NCI-H446 treated with DMSO at 0.1 percent for 48 hours (cell line): Measurements from ENCODE around the gene LTA.

Experiments
- DNase-seq: peaks from one replicate; lab custom pipeline; 2025; lab: John Stamatoyannopoulos, UW

LTA gene, protein sequence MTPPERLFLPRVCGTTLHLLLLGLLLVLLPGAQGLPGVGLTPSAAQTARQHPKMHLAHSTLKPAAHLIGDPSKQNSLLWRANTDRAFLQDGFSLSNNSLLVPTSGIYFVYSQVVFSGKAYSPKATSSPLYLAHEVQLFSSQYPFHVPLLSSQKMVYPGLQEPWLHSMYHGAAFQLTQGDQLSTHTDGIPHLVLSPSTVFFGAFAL

DNA sequence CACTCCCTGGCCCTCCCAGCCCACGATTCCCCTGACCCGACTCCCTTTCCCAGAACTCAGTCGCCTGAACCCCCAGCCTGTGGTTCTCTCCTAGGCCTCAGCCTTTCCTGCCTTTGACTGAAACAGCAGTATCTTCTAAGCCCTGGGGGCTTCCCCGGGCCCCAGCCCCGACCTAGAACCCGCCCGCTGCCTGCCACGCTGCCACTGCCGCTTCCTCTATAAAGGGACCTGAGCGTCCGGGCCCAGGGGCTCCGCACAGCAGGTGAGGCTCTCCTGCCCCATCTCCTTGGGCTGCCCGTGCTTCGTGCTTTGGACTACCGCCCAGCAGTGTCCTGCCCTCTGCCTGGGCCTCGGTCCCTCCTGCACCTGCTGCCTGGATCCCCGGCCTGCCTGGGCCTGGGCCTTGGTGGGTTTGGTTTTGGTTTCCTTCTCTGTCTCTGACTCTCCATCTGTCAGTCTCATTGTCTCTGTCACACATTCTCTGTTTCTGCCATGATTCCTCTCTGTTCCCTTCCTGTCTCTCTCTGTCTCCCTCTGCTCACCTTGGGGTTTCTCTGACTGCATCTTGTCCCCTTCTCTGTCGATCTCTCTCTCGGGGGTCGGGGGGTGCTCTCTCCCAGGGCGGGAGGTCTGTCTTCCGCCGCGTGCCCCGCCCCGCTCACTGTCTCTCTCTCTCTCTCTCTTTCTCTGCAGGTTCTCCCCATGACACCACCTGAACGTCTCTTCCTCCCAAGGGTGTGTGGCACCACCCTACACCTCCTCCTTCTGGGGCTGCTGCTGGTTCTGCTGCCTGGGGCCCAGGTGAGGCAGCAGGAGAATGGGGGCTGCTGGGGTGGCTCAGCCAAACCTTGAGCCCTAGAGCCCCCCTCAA is at the start of gene LTA:
Gene LTA (plus strand): TSS at position 249 of the 871 bp plus-strand sequence. CDS start 454 bp downstream, at position 703.
- DNase-seq: no peak

DNA sequence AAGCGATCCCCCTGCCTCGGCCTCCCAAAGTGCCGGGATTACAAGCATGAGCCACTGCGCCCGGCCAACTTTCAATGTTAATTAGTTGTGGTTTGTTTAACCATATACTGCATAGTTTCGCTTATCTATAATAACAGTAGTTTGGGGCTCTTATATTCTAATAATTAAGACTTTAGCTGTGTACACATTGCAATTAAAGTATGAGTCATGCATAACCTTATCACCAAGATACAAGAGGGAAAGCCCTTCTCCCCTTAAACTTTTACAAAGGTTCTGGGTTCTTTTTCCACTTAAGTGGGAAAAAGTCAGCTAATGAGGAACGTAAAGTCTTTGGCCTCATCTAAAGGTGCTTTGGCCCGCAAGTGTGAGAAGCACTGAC is 46.5 kb upstream of the LTA start:
- no peak for DNase-seq

DNA sequence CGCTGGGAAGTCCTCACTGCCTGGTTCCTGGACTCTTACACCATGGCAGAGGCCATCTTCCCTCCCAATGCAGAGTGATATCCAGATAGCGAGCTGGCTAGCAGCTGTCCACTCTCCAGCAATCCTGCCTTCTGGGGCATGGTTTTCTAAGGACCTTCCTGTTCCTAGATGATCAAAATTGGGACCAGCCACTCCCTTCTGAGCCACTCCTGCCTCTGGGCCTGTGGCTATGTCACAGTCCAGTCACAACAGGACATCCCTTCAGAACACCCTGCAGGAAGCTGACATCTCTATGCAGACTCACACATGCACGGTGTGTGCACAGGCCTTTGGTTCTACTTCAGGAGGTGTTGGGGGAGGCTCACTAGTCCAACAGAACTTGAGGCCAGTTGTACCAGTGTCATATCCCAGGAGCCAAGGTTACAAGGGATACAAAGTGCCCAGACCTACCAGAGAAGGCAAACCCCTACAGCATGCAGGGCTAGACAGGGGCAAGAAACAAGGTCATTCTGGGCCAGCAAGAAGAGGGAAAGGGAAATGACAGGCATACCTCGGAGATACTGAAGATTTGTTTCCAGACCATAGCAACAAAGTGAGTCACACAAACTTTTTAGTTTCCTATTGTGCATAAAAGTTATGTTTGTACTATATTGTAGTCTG is 46.0 kb upstream of the LTA start:
- no peak for DNase-seq

GRCh38 chr6:31528307-31528777 is 43.7 kb upstream of the LTA start:
- DNase-seq: no peak

- no peak for DNase-seq
Observed at GRCh38 chr6:31528821-31529328, 43.2 kb upstream of the LTA start, which contains the start of gene MCCD1. Gene MCCD1 (plus strand): TSS chr6:31528962. CDS start chr6:31529015, 53 bp downstream.

DNA sequence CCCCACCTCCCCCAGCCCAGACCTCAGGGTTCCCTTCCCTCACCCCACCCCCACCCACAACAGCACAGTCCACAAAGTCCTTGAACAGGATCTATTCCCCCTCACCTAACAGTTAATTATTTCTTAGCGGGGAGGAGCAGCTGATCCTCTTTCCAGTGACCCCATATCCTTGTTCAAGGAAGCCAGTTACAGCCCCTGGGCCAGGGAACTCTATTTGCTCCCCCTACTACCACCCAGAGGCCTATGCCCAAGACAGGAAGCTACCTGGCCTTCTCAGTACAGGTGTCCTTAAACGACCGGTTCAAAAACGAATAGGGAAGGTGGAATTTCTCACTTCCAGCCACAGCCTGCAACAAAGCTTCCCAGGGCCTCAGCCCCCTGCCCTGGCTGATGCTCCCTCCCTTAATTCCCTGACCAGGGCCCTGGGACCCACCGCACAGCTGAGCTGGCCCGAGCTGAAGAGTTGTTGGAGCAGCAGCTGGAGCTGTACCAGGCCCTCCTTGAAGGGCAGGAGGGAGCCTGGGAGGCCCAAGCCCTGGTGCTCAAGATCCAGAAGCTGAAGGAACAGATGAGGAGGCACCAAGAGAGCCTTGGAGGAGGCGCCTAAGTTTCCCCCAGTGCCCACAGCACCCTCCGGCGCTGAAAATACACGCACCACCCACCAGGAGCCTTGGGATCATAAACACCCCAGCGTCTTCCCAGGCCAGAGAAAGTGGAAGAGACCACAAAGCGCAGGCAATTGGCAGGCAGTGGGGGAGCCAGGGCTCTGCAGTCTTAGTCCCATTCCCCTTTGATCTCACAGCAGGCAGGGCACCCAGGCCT is 42.5 kb upstream of the LTA start:
- DNase-seq: no peak

GRCh38 chr6:31530659-31531058 is 41.4 kb upstream of the LTA start:
- DNase-seq: no peak

GRCh38 chr6:31531162-31531561 is 40.9 kb upstream of the LTA start:
- DNase-seq: no peak

- no peak for DNase-seq
Observed at GRCh38 chr6:31531771-31532643, 40.1 kb upstream of the LTA start.

DNA sequence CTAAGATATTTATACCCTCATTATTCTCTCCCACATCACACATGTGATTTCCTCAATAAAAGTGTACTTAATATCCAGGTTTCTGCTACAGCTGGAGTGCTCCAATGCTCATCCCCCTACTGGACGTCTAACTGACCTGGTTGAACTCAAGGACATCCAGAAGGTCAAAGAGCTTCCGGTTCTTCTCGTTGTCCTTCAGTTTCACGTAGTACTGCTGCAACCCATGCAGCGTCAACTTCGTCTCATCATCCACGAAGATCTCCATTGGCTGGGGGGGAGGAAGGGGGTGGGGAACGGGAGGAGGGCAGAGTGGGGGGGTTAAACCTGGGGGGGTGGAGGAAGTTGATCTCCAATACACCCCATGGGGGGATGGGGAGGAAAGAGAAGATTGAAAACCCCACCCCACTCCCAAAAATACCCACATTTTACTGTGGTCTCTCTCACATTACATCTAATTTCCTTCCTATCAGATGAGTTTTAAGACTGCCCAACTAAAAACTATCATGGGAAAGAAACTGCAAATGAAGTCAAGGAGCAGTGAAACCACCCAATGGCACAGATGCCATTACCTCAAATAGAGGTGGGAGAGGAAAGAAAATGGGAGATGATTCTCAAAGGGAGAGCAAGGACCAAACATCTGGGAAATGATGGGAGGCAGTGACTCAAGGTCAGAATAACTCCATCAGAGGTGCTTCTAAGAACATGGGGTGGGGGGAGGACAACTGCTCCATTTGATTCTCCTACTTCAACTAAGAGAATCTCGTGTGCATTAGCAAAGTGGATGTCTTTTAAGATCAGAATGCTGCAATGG is 39.2 kb upstream of the LTA start:
- DNase-seq: no peak

GRCh38 chr6:31533455-31533841 is 38.6 kb upstream of the LTA start:
- no peak for DNase-seq

GRCh38 chr6:31534011-31534410 is 38.1 kb upstream of the LTA start:
- DNase-seq: no peak

- no peak for DNase-seq
Observed at GRCh38 chr6:31534521-31535040, 37.5 kb upstream of the LTA start.

DNA sequence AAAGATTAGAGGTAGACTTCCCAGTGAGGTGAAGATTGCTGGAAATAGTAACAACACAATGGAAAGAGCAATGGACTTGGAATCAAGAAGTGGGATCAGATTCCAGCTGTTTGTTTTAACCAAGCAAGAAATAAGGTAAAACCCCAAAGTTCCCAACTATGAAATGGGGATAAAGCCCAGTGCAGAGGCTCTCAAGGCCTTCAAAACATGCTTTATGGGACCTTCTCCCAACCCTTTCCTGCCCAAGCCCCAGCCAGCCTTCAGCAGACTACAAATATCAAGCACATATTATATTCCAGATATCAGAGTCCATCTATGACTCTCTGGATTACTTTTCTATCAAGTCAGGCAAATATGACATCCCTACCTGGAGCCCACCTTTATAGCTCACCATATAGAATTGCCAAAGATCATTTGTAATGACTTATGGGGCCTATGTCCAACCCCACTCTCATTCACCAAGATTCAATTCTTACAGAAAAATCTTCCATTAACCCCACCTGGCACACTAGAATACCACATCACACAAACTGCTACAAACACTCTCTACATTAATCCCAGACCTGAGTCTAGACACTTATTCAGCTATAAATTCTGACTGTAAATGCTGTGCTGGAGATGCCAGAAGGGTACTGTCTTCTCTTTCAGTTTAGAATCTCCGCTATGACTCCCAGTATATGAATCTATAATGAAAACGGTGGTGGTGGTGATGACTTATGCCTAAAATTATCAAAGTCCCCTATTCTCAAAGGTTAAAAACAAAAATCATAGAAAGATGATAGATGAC is 36.4 kb upstream of the LTA start:
- no peak for DNase-seq

DNA sequence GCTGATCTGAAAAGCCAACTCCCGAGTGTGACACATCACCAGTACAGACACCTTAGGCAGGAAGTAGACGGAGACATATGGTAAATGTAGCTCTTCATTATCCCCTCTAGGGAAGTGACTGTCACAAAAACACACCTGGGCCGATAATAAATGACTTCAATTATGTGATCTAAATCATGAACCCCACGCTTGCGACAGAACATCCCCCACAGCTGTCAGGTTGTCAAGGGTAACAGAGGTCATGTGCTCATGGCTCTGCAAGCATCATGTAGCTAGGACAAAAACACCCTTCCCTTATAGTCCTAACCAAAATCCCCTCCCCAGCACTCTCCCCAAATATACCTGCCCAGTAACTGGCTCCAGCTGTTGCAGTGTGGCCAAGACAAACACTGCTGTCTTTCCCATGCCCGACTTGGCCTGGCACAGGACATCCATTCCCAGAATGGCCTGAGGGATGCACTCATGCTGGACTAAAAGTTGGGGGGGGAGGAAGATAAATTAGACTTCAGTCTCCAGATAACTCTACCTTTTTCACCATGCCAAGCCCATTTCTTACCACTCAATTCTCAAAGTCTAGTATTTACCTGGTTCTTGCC is 33.2 kb upstream of the LTA start:
- DNase-seq: no peak

DNA sequence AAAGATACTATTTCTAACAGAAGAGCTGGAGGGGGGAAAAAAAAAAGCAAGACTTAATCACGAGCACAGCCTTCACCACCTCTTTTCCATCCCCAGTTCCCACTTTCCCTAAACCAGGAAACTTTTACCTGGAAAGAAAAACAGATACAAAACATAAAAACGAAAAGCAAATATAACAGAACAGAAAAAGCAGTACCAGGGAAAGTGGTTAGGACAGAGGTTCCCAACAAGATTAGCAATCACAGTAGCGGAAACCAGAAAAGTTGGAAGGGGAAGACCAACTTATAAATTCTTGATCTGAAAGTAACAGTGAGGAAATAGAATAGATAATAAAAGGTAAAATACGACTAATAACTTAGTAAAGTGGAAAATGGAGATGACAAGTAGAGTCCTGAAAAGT is 31.4 kb upstream of the LTA start:
- no peak for DNase-seq

DNA sequence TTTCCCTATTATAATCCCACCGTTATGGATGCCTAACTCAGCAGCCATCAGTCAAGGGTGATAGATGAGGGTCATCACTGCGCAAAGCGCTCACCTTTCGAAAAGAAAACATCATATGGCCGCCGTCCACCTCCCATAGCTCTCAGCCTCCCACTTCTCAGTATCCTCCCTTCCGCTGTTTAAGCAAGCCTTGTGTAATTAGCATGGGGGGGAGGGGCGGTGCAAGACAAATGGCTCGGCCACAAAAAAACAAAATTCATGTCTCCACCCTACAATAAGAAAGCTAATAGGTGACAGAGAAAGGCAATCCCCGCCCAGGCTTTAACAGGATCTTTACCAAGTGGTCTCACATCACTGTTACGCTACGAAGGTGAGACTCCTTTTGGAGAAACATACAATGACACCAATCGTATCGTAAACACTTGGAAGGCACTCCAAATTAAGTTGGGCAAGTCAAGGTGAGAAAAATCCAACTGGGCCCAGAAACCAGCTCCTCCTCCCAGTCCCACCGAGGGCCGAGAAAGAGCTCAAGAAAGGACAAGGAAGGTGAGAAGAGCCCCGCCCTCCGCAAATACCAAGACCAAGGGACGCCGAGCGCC is 30.9 kb upstream of the LTA start:
- no peak for DNase-seq
